ENCODE data around the gene TP53INP2.
"Not testable (repeated sequence)": the region's sequence is repeated elsewhere in the genome, so short reads cannot be mapped to it uniquely, and the experiment has no call there.

The TP53INP2 gene

DNA sequence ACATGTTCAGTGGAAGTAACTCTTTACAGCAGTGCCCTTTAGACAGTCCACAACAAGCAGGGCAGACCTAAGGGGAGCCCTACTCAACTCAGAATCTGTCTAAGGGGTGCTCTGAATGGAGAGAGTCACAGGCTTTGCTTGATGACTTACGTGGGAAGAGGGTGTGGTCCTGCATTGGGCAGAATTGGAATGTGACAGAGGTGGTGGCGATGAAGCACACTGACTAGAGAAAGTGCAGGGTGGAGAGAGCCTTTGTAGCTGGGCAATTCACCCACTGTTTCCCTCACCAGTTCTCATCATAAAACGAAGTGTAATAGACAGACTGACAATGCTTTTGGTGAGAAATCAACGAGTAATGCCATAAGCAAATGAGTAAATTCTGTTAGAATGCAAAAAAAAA lies 11.2 kb downstream of the TP53INP2 start:
- H3K27ac ChIP-seq (ENCODE audit: low read length): no peak overlapping the region
- no peak overlapping the region for H3K4me3 ChIP-seq (ENCODE audit: low read length)
- no peaks in the 10 kb centered on the region for H3K4me1 ChIP-seq (ENCODE audit: control insufficient read depth, low read depth, low read length)
- peaks cover 22% of the 10 kb centered on the region for H3K27me3 ChIP-seq (ENCODE audit: control insufficient read depth, insufficient read depth, low read length)
- H3K36me3 ChIP-seq (ENCODE audit: control insufficient read depth, low read depth, low read length): no peaks in the 10 kb centered on the region
- H3K9me3 ChIP-seq (ENCODE audit: control insufficient read depth, low read depth, low read length): no peaks in the 10 kb centered on the region
- no peak overlapping the region for H3K9ac ChIP-seq (ENCODE audit: low read length)

DNA sequence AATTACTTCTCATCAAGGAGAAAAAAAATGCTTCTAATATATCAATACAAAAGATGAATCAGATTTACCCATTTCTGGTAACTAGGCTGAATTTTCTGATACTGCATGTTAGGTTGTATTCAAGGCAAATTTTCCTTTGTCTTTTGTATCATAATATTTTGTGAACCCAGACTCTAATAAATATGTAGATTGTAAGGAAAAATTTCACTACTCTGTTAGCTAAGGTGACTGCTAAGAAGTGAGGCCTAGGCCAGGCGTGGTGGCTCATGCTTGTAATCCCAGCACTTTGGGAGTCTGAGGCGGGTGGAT lies 12.7 kb downstream of the TP53INP2 start:
- Histone ChIP-seq H3K27me3 (ENCODE audit: control insufficient read depth, insufficient read depth, low read length) (peaks cover 7% of the 10 kb centered on the region), H3K27ac (ENCODE audit: low read length) (no peak overlapping the region), H3K9ac (ENCODE audit: low read length) (no peak overlapping the region), H3K4me1 (ENCODE audit: control insufficient read depth, low read depth, low read length) (no peaks in the 10 kb centered on the region), H3K9me3 (ENCODE audit: control insufficient read depth, low read depth, low read length) (no peaks in the 10 kb centered on the region), H3K4me3 (ENCODE audit: low read length) (no peak overlapping the region), H3K36me3 (ENCODE audit: control insufficient read depth, low read depth, low read length) (no peaks in the 10 kb centered on the region)

- H3K9me3 ChIP-seq (ENCODE audit: control insufficient read depth, low read depth, low read length): no peaks in the 10 kb centered on the region
- no peaks in the 10 kb centered on the region for H3K36me3 ChIP-seq (ENCODE audit: control insufficient read depth, low read depth, low read length)
- H3K9ac ChIP-seq (ENCODE audit: low read length): no peak overlapping the region
- H3K4me3 ChIP-seq (ENCODE audit: low read length): no peak overlapping the region
- no peaks in the 10 kb centered on the region for H3K4me1 ChIP-seq (ENCODE audit: control insufficient read depth, low read depth, low read length)
- H3K27me3 ChIP-seq (ENCODE audit: control insufficient read depth, insufficient read depth, low read length): peaks cover 1% of the 10 kb centered on the region
- no peak overlapping the region for H3K27ac ChIP-seq (ENCODE audit: low read length)
Observed at GRCh38 chr20:34717230-34718095, 13.3 kb downstream of the TP53INP2 start.

GRCh38 chr20:34719242-34720017 lies 15.3 kb downstream of the TP53INP2 start:
- H3K9me3 ChIP-seq (ENCODE audit: control insufficient read depth, low read depth, low read length); H3K4me1 ChIP-seq (ENCODE audit: control insufficient read depth, low read depth, low read length); H3K4me3 ChIP-seq (ENCODE audit: low read length); H3K27me3 ChIP-seq (ENCODE audit: control insufficient read depth, insufficient read depth, low read length); H3K27ac ChIP-seq (ENCODE audit: low read length); H3K9ac ChIP-seq (ENCODE audit: low read length); H3K36me3 ChIP-seq (ENCODE audit: control insufficient read depth, low read depth, low read length): not testable (repeated sequence)

GRCh38 chr20:34720266-34720665 lies 16.1 kb downstream of the TP53INP2 start:
- Histone ChIP-seq H3K9ac (ENCODE audit: low read length) (no peak overlapping the region), H3K9me3 (ENCODE audit: control insufficient read depth, low read depth, low read length) (no peaks in the 10 kb centered on the region), H3K27me3 (ENCODE audit: control insufficient read depth, insufficient read depth, low read length) (no peaks in the 10 kb centered on the region), H3K4me1 (ENCODE audit: control insufficient read depth, low read depth, low read length) (no peaks in the 10 kb centered on the region), H3K27ac (ENCODE audit: low read length) (no peak overlapping the region), H3K36me3 (ENCODE audit: control insufficient read depth, low read depth, low read length) (no peaks in the 10 kb centered on the region), H3K4me3 (ENCODE audit: low read length) (no peak overlapping the region)

- H3K36me3 ChIP-seq (ENCODE audit: control insufficient read depth, low read depth, low read length); H3K27me3 ChIP-seq (ENCODE audit: control insufficient read depth, insufficient read depth, low read length); H3K27ac ChIP-seq (ENCODE audit: low read length); H3K4me1 ChIP-seq (ENCODE audit: control insufficient read depth, low read depth, low read length); H3K9me3 ChIP-seq (ENCODE audit: control insufficient read depth, low read depth, low read length); H3K4me3 ChIP-seq (ENCODE audit: low read length); H3K9ac ChIP-seq (ENCODE audit: low read length): not testable (repeated sequence)
Observed at GRCh38 chr20:34722560-34722959, 18.4 kb downstream of the TP53INP2 start.

DNA sequence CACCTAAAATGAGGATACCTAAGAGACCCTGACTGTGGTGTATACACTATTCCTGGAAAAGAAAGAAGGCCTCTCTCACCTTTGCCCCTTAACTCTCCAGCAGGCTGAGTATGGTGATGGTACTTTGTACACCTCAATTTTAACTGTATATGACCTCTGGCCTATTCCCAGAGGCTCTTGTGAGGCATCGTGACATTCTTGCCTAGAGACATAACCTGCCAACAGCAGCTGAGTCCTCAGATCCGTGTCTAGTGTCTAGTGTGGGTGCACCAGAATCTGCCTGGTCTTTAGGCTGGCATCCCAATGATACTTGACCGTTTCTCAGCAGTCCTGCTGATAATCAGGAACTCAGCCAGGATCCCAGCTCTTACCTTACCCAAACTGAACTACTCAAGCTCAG lies 20.0 kb downstream of the TP53INP2 start:
- Histone ChIP-seq H3K4me1 (ENCODE audit: control insufficient read depth, low read depth, low read length) (no peaks in the 10 kb centered on the region), H3K9me3 (ENCODE audit: control insufficient read depth, low read depth, low read length) (no peaks in the 10 kb centered on the region), H3K27ac (ENCODE audit: low read length) (no peak overlapping the region), H3K4me3 (ENCODE audit: low read length) (no peak overlapping the region), H3K36me3 (ENCODE audit: control insufficient read depth, low read depth, low read length) (no peaks in the 10 kb centered on the region), H3K9ac (ENCODE audit: low read length) (no peak overlapping the region), H3K27me3 (ENCODE audit: control insufficient read depth, insufficient read depth, low read length) (no peaks in the 10 kb centered on the region)

- no peak overlapping the region for H3K9ac ChIP-seq (ENCODE audit: low read length)
- H3K27ac ChIP-seq (ENCODE audit: low read length): no peak overlapping the region
- H3K36me3 ChIP-seq (ENCODE audit: control insufficient read depth, low read depth, low read length): peaks cover 2% of the 10 kb centered on the region
- H3K4me1 ChIP-seq (ENCODE audit: control insufficient read depth, low read depth, low read length): no peaks in the 10 kb centered on the region
- no peaks in the 10 kb centered on the region for H3K9me3 ChIP-seq (ENCODE audit: control insufficient read depth, low read depth, low read length)
- H3K27me3 ChIP-seq (ENCODE audit: control insufficient read depth, insufficient read depth, low read length): no peaks in the 10 kb centered on the region
- no peak overlapping the region for H3K4me3 ChIP-seq (ENCODE audit: low read length)
Observed at GRCh38 chr20:34729416-34729815, 25.3 kb downstream of the TP53INP2 start.

- Histone ChIP-seq H3K9ac (ENCODE audit: low read length) (no peak overlapping the region), H3K4me1 (ENCODE audit: control insufficient read depth, low read depth, low read length) (no peaks in the 10 kb centered on the region), H3K27me3 (ENCODE audit: control insufficient read depth, insufficient read depth, low read length) (no peaks in the 10 kb centered on the region), H3K36me3 (ENCODE audit: control insufficient read depth, low read depth, low read length) (peaks cover 5% of the 10 kb centered on the region), H3K4me3 (ENCODE audit: low read length) (no peak overlapping the region), H3K27ac (ENCODE audit: low read length) (no peak overlapping the region), H3K9me3 (ENCODE audit: control insufficient read depth, low read depth, low read length) (no peaks in the 10 kb centered on the region)
Observed at GRCh38 chr20:34732523-34732922, 28.4 kb downstream of the TP53INP2 start.

- H3K27ac ChIP-seq (ENCODE audit: low read length): no peak overlapping the region
- no peaks in the 10 kb centered on the region for H3K4me1 ChIP-seq (ENCODE audit: control insufficient read depth, low read depth, low read length)
- no peaks in the 10 kb centered on the region for H3K9me3 ChIP-seq (ENCODE audit: control insufficient read depth, low read depth, low read length)
- H3K27me3 ChIP-seq (ENCODE audit: control insufficient read depth, insufficient read depth, low read length): no peaks in the 10 kb centered on the region
- H3K9ac ChIP-seq (ENCODE audit: low read length): no peak overlapping the region
- peaks cover 5% of the 10 kb centered on the region for H3K36me3 ChIP-seq (ENCODE audit: control insufficient read depth, low read depth, low read length)
- no peak overlapping the region for H3K4me3 ChIP-seq (ENCODE audit: low read length)
Observed at GRCh38 chr20:34736106-34736735, 32.1 kb downstream of the TP53INP2 start.

DNA sequence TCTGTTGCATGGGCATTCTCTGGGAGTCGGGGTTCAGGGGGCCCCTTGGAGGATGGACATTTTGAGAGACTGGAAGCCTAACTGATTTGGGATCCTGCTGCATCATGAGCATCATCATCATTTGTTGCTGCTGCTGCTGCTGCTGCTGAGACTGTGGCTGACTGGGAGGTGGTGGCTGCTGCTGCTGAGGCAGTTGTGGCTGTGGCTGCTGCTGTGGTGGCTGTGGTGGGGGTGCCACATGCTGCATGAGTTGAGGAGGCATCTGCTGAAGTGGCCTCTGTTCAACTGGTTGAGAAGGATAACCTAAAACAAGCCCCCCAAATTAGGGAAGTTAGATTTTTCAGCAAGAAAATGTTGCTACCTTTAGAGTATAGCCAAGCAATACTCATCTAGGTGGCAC lies 38.9 kb downstream of the TP53INP2 start:
- no peaks in the 10 kb centered on the region for H3K9me3 ChIP-seq (ENCODE audit: control insufficient read depth, low read depth, low read length)
- no peak overlapping the region for H3K27ac ChIP-seq (ENCODE audit: low read length)
- no peak overlapping the region for H3K4me3 ChIP-seq (ENCODE audit: low read length)
- H3K9ac ChIP-seq (ENCODE audit: low read length): no peak overlapping the region
- no peaks in the 10 kb centered on the region for H3K27me3 ChIP-seq (ENCODE audit: control insufficient read depth, insufficient read depth, low read length)
- H3K36me3 ChIP-seq (ENCODE audit: control insufficient read depth, low read depth, low read length): peaks cover 8% of the 10 kb centered on the region
- H3K4me1 ChIP-seq (ENCODE audit: control insufficient read depth, low read depth, low read length): no peaks in the 10 kb centered on the region

Measured in iPS-18a (cell line).